Measurements from ENCODE around the gene INCENP.

INCENP gene

DNA sequence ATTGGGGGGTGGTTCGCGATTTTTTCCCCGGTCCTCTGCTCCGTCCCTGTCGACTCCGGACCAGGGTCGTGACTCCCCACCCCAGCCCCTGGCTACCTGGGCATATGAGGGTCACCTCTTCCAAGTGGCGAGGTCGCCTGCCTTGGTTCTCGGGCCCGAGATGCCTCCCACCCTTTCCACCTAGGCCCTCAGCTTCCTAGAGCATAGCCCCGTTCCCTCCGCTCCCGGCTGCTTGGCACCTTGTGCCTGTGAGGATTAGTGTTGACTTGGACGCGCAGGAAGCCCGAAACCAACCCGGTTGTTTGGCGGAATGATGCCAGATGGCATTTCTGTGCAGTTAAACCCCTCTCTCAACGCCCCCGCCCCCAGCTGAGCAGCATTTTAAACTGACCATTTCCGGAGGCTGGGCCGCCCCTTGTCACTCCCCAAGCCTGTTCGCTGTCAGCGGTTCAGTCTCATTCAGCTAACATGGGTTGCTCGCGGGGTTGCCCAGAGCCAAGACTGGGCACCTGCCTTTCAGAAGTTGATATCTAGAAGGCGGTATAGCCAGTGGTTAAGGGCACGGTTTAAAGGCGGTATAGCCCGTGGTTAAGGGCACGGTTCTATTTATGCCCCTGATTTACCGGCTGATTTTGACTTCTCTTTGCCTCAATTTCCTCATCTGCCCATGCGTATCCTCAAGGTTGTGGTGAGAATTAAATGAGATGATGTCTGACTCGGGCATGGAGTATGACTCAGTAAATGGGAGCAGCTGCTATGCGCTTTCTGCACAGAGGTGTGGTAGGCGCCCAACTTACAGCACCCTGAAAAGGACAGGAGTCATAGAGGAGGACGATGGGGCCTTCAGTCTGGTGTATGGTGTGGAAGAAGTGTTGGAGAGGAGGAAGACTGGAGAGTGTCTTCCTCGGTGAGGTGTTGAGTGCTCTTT lies 639 bp downstream of the INCENP start:
- peak; percentile 96 for TF ChIP-seq SIN3A (IDR thresholded peaks at IDR 0.05; ENCODE audit: borderline replicate concordance, insufficient read depth, low read length)
- no peak for TF ChIP-seq TAF1 (IDR thresholded peaks at IDR 0.05; ENCODE audit: borderline replicate concordance, insufficient read depth, low read length)

DNA sequence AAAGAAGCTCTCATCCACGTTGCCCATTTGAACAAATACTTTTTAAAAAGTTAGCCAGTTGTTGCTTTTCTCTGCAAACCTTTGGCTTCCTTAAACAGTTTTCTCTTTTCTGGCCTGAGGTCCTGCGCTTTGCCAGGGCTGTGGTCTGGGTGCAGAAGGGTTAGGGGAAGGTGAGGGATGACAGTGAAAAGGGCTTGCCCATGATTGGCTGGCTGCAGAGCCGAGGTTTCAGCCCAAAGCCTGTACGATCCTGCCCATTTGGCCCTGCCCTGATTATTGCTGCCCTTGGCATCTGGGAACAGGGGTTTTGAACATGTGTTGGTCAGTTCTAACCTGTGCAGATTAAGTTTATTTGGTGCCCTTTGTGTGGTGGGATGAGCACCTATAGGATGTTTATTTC lies 1.5 kb downstream of the INCENP start:
- TF ChIP-seq TAF1 (IDR thresholded peaks at IDR 0.05; ENCODE audit: borderline replicate concordance, insufficient read depth, low read length) = no peak
- TF ChIP-seq POLR2AphosphoS5 (IDR thresholded peaks at IDR 0.05; ENCODE audit: low read depth, low read length) = no peak
- TF ChIP-seq FOXP2 (optimal IDR thresholded peaks at IDR 0.05; ENCODE audit: borderline replicate concordance, extremely low read depth, extremely low read length, insufficient read depth) = no peak
- no peak for TF ChIP-seq SIN3A (IDR thresholded peaks at IDR 0.05; ENCODE audit: borderline replicate concordance, insufficient read depth, low read length)
- TF ChIP-seq, protein P1, sequence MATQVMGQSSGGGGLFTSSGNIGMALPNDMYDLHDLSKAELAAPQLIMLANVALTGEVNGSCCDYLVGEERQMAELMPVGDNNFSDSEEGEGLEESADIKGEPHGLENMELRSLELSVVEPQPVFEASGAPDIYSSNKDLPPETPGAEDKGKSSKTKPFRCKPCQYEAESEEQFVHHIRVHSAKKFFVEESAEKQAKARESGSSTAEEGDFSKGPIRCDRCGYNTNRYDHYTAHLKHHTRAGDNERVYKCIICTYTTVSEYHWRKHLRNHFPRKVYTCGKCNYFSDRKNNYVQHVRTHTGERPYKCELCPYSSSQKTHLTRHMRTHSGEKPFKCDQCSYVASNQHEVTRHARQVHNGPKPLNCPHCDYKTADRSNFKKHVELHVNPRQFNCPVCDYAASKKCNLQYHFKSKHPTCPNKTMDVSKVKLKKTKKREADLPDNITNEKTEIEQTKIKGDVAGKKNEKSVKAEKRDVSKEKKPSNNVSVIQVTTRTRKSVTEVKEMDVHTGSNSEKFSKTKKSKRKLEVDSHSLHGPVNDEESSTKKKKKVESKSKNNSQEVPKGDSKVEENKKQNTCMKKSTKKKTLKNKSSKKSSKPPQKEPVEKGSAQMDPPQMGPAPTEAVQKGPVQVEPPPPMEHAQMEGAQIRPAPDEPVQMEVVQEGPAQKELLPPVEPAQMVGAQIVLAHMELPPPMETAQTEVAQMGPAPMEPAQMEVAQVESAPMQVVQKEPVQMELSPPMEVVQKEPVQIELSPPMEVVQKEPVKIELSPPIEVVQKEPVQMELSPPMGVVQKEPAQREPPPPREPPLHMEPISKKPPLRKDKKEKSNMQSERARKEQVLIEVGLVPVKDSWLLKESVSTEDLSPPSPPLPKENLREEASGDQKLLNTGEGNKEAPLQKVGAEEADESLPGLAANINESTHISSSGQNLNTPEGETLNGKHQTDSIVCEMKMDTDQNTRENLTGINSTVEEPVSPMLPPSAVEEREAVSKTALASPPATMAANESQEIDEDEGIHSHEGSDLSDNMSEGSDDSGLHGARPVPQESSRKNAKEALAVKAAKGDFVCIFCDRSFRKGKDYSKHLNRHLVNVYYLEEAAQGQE (IDR thresholded peaks at IDR 0.05; ENCODE audit: insufficient read depth in 1 of 2, low read depth in 2 of 2, low read length in 2 of 2) = no peak

DNA sequence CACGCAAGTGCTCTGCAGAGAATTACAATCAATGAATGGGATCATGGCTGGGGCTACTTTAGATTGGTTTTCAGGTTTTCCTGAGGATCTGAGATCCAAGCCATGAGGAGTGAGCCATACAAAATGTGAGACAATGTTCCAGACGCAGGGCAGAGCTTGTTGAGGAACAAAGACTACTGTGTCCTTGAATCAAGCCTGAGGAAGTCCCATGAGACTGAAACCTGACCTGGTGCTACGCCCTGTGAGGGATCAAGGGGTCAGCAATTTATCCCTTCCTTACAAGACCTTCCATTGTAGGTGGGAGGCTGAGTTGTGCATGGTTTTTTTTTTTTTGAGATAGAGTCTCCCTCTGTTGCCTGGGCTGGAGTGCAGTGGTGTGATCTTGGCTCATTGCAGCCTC lies 2.1 kb downstream of the INCENP start:
- TF ChIP-seq TAF1 (IDR thresholded peaks at IDR 0.05; ENCODE audit: borderline replicate concordance, insufficient read depth, low read length) (no peak), POLR2AphosphoS5 (IDR thresholded peaks at IDR 0.05; ENCODE audit: low read depth, low read length) (no peak), FOXP2 (optimal IDR thresholded peaks at IDR 0.05; ENCODE audit: borderline replicate concordance, extremely low read depth, extremely low read length, insufficient read depth) (no peak), SIN3A (IDR thresholded peaks at IDR 0.05; ENCODE audit: borderline replicate concordance, insufficient read depth, low read length) (no peak)
- TF ChIP-seq, protein P1 (IDR thresholded peaks at IDR 0.05; ENCODE audit: insufficient read depth in 1 of 2, low read depth in 2 of 2, low read length in 2 of 2) = no peak

DNA sequence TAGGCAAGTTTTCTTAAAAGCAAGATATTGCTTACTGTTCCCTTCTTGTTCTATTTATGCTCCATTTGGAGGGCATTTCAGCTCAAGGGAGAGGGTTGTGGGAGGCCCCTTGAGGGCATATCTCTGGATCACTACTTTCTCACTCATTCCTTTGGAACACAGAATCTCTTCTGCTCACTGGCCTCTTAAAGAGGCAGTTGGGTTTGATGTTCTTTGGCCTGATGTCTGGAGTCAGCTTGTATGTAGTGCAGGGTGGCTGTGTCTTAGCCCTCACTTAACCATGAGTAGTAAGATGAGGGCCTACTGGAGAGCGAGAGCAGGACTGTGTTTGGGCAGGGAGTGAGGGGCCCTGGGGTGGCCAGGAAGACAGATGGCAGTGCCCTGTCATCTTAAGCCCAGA lies 3.6 kb downstream of the INCENP start:
- TF ChIP-seq SIN3A (IDR thresholded peaks at IDR 0.05; ENCODE audit: borderline replicate concordance, insufficient read depth, low read length) (no peak), FOXP2 (optimal IDR thresholded peaks at IDR 0.05; ENCODE audit: borderline replicate concordance, extremely low read depth, extremely low read length, insufficient read depth) (no peak), POLR2AphosphoS5 (IDR thresholded peaks at IDR 0.05; ENCODE audit: low read depth, low read length) (no peak), TAF1 (IDR thresholded peaks at IDR 0.05; ENCODE audit: borderline replicate concordance, insufficient read depth, low read length) (no peak)
- TF ChIP-seq, protein P1 (IDR thresholded peaks at IDR 0.05; ENCODE audit: insufficient read depth in 1 of 2, low read depth in 2 of 2, low read length in 2 of 2) = no peak

DNA sequence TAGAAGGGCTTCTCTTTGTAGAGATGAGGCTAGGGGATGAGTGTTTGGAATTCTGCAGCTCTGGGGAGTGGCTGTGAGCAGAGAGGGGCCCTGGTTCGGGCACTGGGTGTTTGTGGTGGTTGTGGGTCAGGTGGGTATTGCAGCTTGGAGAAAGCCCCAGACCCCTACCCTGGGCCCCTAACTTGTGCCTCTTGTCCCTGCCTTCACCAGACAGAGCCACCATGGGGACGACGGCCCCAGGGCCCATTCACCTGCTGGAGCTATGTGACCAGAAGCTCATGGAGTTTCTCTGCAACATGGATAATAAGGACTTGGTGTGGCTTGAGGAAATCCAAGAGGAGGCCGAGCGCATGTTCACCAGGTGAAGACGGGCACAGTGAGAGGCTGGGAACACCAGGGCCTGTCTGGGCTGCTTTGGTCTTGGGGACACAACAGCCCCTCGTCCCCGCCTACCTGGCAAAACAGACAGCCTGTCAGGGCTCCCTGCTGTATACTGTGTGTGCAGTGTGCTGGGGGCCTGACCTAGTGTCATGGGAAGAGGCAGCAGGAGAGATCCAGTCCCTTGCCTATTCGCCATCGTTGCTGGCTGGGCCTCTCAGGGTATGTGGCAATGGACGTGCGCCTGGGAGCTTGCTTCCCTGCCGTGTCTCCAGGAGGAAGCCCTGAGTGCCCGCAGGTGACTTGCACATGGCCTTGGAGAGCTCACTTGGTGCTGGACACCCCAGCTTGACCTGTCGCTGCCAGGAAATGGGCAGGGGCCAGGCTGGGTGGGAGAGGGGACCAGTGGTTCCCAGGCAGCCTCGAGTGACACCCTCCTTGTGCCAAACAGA lies 4.3 kb downstream of the INCENP start:
- TF ChIP-seq, protein P1 (IDR thresholded peaks at IDR 0.05; ENCODE audit: insufficient read depth in 1 of 2, low read depth in 2 of 2, low read length in 2 of 2) = no peak

All from PFSK-1 (cell line).